ENCODE data around the gene CASKIN1.

Gene CASKIN1

DNA sequence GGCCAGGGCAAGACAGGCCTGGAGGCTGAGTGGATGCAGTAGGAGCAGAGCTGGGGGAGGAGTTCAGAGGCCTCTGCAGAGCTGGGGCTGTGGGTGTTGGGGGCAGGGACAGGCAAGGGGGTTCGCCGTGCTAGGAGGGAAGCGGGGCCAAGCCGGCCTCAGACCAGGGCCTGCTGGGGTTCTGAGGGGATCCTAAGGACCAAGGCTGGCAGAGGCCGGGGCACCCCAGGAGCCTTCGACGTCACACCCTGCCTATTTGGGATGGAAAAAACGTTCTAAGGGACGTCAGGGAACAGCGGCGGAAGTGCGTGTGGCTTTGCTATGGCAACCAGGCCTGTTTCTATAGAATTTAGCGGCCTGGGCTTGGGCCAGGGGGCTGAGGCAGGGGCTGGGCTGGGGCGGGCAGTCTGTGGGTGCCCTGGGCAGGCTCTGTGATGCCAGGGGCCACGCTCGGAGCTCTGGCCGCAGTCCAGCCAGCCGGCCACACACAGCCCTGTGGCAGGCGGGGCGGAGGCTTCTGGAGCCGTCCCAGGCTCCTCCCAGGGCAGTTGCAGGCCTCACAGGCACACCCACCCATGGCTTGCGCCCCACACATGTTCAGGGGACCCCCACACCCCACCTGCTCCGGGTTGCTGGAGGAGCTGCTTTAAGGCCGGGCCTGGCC, 37.1 kb downstream of the CASKIN1 start:
- H4K20me1 ChIP-seq (ENCODE audit: insufficient read depth), result no peaks in the 10 kb centered on the region
- H3K4me1 ChIP-seq (ENCODE audit: low read depth, poor library complexity, severe bottlenecking), result peaks cover 15% of the 10 kb centered on the region
- H3K36me3 ChIP-seq (ENCODE audit: insufficient read depth), result no peaks in the 10 kb centered on the region
- H3K4me3 ChIP-seq (IDR thresholded peaks at IDR 0.05; ENCODE audit: insufficient read depth, low read depth, low read length), result no peak overlapping the region
- H3K27ac ChIP-seq, result no peak overlapping the region
- no peaks in the 10 kb centered on the region for H3K27me3 ChIP-seq (ENCODE audit: insufficient read depth, low read depth)
- H3K4me2 ChIP-seq, result no peak overlapping the region
- H3K9ac ChIP-seq, result no peak overlapping the region
- H2AFZ ChIP-seq (ENCODE audit: low read depth), result no peak overlapping the region
- TF ChIP-seq, protein P1, sequence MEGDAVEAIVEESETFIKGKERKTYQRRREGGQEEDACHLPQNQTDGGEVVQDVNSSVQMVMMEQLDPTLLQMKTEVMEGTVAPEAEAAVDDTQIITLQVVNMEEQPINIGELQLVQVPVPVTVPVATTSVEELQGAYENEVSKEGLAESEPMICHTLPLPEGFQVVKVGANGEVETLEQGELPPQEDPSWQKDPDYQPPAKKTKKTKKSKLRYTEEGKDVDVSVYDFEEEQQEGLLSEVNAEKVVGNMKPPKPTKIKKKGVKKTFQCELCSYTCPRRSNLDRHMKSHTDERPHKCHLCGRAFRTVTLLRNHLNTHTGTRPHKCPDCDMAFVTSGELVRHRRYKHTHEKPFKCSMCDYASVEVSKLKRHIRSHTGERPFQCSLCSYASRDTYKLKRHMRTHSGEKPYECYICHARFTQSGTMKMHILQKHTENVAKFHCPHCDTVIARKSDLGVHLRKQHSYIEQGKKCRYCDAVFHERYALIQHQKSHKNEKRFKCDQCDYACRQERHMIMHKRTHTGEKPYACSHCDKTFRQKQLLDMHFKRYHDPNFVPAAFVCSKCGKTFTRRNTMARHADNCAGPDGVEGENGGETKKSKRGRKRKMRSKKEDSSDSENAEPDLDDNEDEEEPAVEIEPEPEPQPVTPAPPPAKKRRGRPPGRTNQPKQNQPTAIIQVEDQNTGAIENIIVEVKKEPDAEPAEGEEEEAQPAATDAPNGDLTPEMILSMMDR (conservative IDR thresholded peaks at IDR 0.05; ENCODE audit: low read depth, low read length), result no peak
- peaks cover 80% of the 10 kb centered on the region for H3K79me2 ChIP-seq (ENCODE audit: insufficient read depth, low read depth)

DNA sequence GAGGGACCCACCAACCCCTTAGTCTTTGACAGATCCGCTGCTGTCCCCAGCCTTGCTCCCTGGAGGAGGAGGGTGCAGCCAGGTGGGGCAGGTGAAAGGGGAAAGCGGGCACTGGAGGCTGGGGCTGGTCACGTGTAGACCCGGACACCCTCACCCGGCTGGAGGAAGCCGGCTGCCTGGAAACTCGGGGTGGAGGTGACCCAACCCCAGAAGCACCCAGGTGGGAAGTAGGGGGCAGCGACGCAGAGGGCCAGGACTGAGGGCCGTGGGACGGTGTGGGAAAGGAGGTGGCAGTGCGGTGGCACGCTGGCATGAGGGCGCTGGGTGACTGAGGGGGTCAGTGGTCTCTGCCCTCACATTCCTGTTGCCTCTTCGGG, 38.2 kb downstream of the CASKIN1 start:
- H3K4me2 ChIP-seq, result no peak overlapping the region
- no peak overlapping the region for H3K4me3 ChIP-seq (IDR thresholded peaks at IDR 0.05; ENCODE audit: insufficient read depth, low read depth, low read length)
- H2AFZ ChIP-seq (ENCODE audit: low read depth), result no peak overlapping the region
- no peak overlapping the region for H3K27ac ChIP-seq
- no peak overlapping the region for H3K9ac ChIP-seq
- peaks cover 10% of the 10 kb centered on the region; the same call in 1 of the 2 replicates for H4K20me1 ChIP-seq (ENCODE audit: insufficient read depth)
- H3K36me3 ChIP-seq (ENCODE audit: insufficient read depth), result peaks cover 7% of the 10 kb centered on the region; the same call in 1 of the 2 replicates
- H3K4me1 ChIP-seq (ENCODE audit: low read depth, poor library complexity, severe bottlenecking), result peaks cover 21% of the 10 kb centered on the region
- TF ChIP-seq, protein P1 (conservative IDR thresholded peaks at IDR 0.05; ENCODE audit: low read depth, low read length), result no peak
- H3K27me3 ChIP-seq (ENCODE audit: insufficient read depth, low read depth), result no peaks in the 10 kb centered on the region
- peaks cover 83% of the 10 kb centered on the region for H3K79me2 ChIP-seq (ENCODE audit: insufficient read depth, low read depth)

DNA sequence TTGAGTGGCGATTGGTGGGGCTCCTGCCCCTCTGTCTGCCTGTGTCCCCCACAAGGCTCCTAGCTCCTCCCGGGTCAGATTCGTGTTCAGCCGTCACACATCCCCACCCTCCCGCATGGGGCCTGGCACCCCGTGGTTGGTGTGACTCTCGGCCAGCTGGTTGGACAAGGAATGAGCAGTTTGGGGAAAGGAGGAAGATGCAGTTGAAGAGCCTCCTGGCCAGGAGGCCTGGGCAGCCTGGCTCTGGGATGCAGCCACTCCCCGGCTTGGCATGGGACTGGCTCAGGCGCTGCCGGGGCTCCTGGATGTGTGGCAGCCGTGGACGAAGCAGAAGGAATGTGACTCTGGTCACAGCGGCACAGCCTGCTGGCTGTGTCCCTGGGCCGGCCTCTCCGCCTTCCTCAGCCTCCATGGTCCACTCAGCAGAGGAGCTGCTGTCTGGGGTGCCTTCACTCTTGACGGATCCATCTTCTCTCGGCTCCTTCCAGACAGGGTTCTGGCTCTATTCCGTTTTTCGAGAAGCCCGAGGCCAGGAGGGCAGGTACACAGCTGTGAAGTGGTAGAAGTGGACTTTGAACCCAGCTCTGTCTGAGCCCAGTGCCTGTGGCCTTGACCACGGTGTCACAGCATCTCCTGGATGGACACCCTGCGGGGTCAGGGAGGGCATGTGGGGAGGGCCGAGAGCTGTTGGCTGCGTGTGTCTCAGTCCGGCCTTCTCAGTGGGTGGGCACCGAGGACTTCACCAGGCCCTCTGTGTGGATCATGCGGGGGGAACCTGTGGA, 38.7 kb downstream of the CASKIN1 start:
- Histone ChIP-seq H3K4me3 (IDR thresholded peaks at IDR 0.05; ENCODE audit: insufficient read depth, low read depth, low read length) (no peak overlapping the region), H4K20me1 (ENCODE audit: insufficient read depth) (peaks cover 15% of the 10 kb centered on the region; the same call in 1 of the 2 replicates), H3K9ac (no peak overlapping the region; the same call in 1 of the 2 replicates), H3K4me2 (peak overlapping the region; percentile 100; the same call in 1 of the 2 replicates), H3K27me3 (ENCODE audit: insufficient read depth, low read depth) (no peaks in the 10 kb centered on the region), H2AFZ (ENCODE audit: low read depth) (no peak overlapping the region), H3K36me3 (ENCODE audit: insufficient read depth) (peaks cover 7% of the 10 kb centered on the region; the same call in 1 of the 2 replicates), H3K79me2 (ENCODE audit: insufficient read depth, low read depth) (peaks cover 84% of the 10 kb centered on the region), H3K27ac (no peak overlapping the region), H3K4me1 (ENCODE audit: low read depth, poor library complexity, severe bottlenecking) (peaks cover 27% of the 10 kb centered on the region)
- TF ChIP-seq, protein P1 (conservative IDR thresholded peaks at IDR 0.05; ENCODE audit: low read depth, low read length), result no peak

DNA sequence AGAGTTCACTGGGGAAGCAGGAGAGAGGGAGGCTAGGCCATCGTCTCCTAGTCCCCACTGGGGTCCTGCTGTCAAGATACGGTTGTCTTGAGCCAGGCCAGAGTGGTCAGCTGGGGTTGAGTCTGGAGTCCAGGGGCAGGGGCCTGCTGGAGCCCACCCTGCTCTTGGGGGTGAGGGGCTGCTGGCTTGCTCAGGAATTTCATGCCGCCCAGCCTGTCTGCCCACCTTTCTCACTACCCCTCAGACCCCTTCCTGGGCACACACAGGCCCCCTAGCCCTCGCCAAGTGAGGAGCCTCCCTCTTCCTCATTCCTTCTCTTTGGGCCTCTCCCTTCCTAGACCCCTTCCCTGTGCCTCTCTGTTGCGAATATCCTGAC, 39.6 kb downstream of the CASKIN1 start:
- Histone ChIP-seq H3K4me2 (peak overlapping the region; percentile 100), H3K9ac (no peak overlapping the region; the same call in 1 of the 2 replicates), H3K27me3 (ENCODE audit: insufficient read depth, low read depth) (no peaks in the 10 kb centered on the region), H3K79me2 (ENCODE audit: insufficient read depth, low read depth) (peaks cover 76% of the 10 kb centered on the region), H3K4me1 (ENCODE audit: low read depth, poor library complexity, severe bottlenecking) (peaks cover 35% of the 10 kb centered on the region), H3K36me3 (ENCODE audit: insufficient read depth) (peaks cover 7% of the 10 kb centered on the region; the same call in 1 of the 2 replicates), H3K27ac (no peak overlapping the region), H4K20me1 (ENCODE audit: insufficient read depth) (peaks cover 23% of the 10 kb centered on the region; the same call in 1 of the 2 replicates), H2AFZ (ENCODE audit: low read depth) (no peak overlapping the region), H3K4me3 (IDR thresholded peaks at IDR 0.05; ENCODE audit: insufficient read depth, low read depth, low read length) (peak overlapping the region; percentile 56)
- TF ChIP-seq, protein P1 (conservative IDR thresholded peaks at IDR 0.05; ENCODE audit: low read depth, low read length), result no peak

Measured in KMS-11 (cell line).